Measurements from ENCODE around the gene PSMB5. TPM values are rescaled to one million over a fixed set of nuclear protein-coding genes. Genes with fewer than 3 reads are reported as not detected.

The PSMB5 gene
- total RNA-seq, 1 experiment from 2014 or later, result 162 TPM

GRCh38 chr14:23024612-23025075, 10.1 kb downstream of the PSMB5 start:
- H3K27ac Mint-ChIP-seq (ENCODE audit: low read depth, unreplicated experiment), result no peak overlapping the region
- no TSS peak for BruUV-seq (replicated peaks)
- no peaks in the 10 kb centered on the region for H3K27me3 Mint-ChIP-seq (ENCODE audit: insufficient read depth, unreplicated experiment)
- intact Hi-C loops (cut with micrococcal nuclease), result no loop called here
- peaks cover 10% of the 10 kb centered on the region for H3K4me1 Mint-ChIP-seq (ENCODE audit: insufficient read depth, unreplicated experiment)
- TF ChIP-seq CTCF (IDR thresholded peaks at IDR 0.05; ENCODE audit: unreplicated experiment), result no peak
- no peak overlapping the region for H3K4me3 Mint-ChIP-seq (ENCODE audit: unreplicated experiment)
- no peak for DNase-seq (ENCODE audit: unreplicated experiment)
- H3K9me3 Mint-ChIP-seq (ENCODE audit: unreplicated experiment), result no peaks in the 10 kb centered on the region
- H3K36me3 Mint-ChIP-seq (ENCODE audit: insufficient read depth, unreplicated experiment), result peaks cover 48% of the 10 kb centered on the region
- ChIA-PET POLR2A (interaction anchor here (0.6 to 2.3 kb wide), 6 partner anchors 9 to 38 kb away, joined by 3 to 15 read pairs (median 4); partner anchors contain the start of gene PSMB5), CTCF (interaction anchor here (0.7 to 2.5 kb wide), 8 partner anchors 16 to 95 kb away, joined by 3 to 11 read pairs (median 4); partner anchors contain the start of gene PRMT5)

- Mint-ChIP-seq H3K36me3 (ENCODE audit: insufficient read depth, unreplicated experiment) (peaks cover 39% of the 10 kb centered on the region), H3K4me3 (ENCODE audit: unreplicated experiment) (no peak overlapping the region), H3K4me1 (ENCODE audit: insufficient read depth, unreplicated experiment) (peaks cover 3% of the 10 kb centered on the region), H3K27ac (ENCODE audit: low read depth, unreplicated experiment) (no peak overlapping the region), H3K27me3 (ENCODE audit: insufficient read depth, unreplicated experiment) (no peaks in the 10 kb centered on the region), H3K9me3 (ENCODE audit: unreplicated experiment) (no peaks in the 10 kb centered on the region)
- no peak for TF ChIP-seq CTCF (IDR thresholded peaks at IDR 0.05; ENCODE audit: unreplicated experiment)
- no TSS peak for BruUV-seq (replicated peaks)
- ChIA-PET CTCF (interaction anchor here (0.7 to 2.5 kb wide), 7 partner anchors 17 to 49 kb away, joined by 3 to 11 read pairs (median 4); no protein-coding TSS in a partner anchor), POLR2A (interaction anchor here (0.6 to 2.3 kb wide), 7 partner anchors 9 to 39 kb away, joined by 3 to 15 read pairs (median 5); partner anchors contain the start of gene PSMB5)
- intact Hi-C loops (cut with micrococcal nuclease), result no loop called here
- no peak for DNase-seq (ENCODE audit: unreplicated experiment)
Measured at GRCh38 chr14:23023795-23024152, 10.9 kb downstream of the PSMB5 start.

- H3K27me3 Mint-ChIP-seq (ENCODE audit: insufficient read depth, unreplicated experiment), result no peaks in the 10 kb centered on the region
- no peak for DNase-seq (ENCODE audit: unreplicated experiment)
- H3K27ac Mint-ChIP-seq (ENCODE audit: low read depth, unreplicated experiment), result no peak overlapping the region
- no peak for TF ChIP-seq CTCF (IDR thresholded peaks at IDR 0.05; ENCODE audit: unreplicated experiment)
- H3K4me1 Mint-ChIP-seq (ENCODE audit: insufficient read depth, unreplicated experiment), result no peaks in the 10 kb centered on the region
- BruUV-seq (replicated peaks), result no TSS peak
- no peak overlapping the region for H3K4me3 Mint-ChIP-seq (ENCODE audit: unreplicated experiment)
- intact Hi-C loops (cut with micrococcal nuclease), result no loop called here
- peaks cover 36% of the 10 kb centered on the region for H3K36me3 Mint-ChIP-seq (ENCODE audit: insufficient read depth, unreplicated experiment)
- ChIA-PET POLR2A (interaction anchor here (0.9 to 2.3 kb wide), 4 partner anchors 11 to 16 kb away, joined by 5 to 15 read pairs (median 6); partner anchors contain the start of gene PSMB5), CTCF (interaction anchor here (0.6 to 2.4 kb wide), 6 partner anchors 28 to 48 kb away, joined by 3 to 9 read pairs (median 4); no protein-coding TSS in a partner anchor)
- no peaks in the 10 kb centered on the region for H3K9me3 Mint-ChIP-seq (ENCODE audit: unreplicated experiment)
Measured at GRCh38 chr14:23023022-23023794, 11.5 kb downstream of the PSMB5 start.

- TF ChIP-seq CTCF (IDR thresholded peaks at IDR 0.05; ENCODE audit: unreplicated experiment), result no peak
- H3K9me3 Mint-ChIP-seq (ENCODE audit: unreplicated experiment), result no peaks in the 10 kb centered on the region
- H3K4me1 Mint-ChIP-seq (ENCODE audit: insufficient read depth, unreplicated experiment), result no peaks in the 10 kb centered on the region
- peaks cover 26% of the 10 kb centered on the region for H3K36me3 Mint-ChIP-seq (ENCODE audit: insufficient read depth, unreplicated experiment)
- H3K27ac Mint-ChIP-seq (ENCODE audit: low read depth, unreplicated experiment), result no peak overlapping the region
- H3K27me3 Mint-ChIP-seq (ENCODE audit: insufficient read depth, unreplicated experiment), result no peaks in the 10 kb centered on the region
- POLR2A ChIA-PET, result interaction anchor here (0.7 to 1.3 kb wide), 3 partner anchors 12 to 25 kb away, joined by 3 to 4 read pairs (median 3); no protein-coding TSS in a partner anchor
- no TSS peak for BruUV-seq (replicated peaks)
- CTCF ChIA-PET, result interaction anchor here (0.6 to 2.4 kb wide), 8 partner anchors 12 to 165 kb away, joined by 3 to 9 read pairs (median 3); no protein-coding TSS in a partner anchor
- no peak for DNase-seq (ENCODE audit: unreplicated experiment)
- H3K4me3 Mint-ChIP-seq (ENCODE audit: unreplicated experiment), result no peak overlapping the region
- intact Hi-C loops (cut with micrococcal nuclease), result no loop called here
Measured at GRCh38 chr14:23021889-23022442, 12.7 kb downstream of the PSMB5 start.

Measured in MCF 10A (cell line).